BLaER1 (cell line): ENCODE measurements around the gene NEGR1.

Source experiments
- H3K27ac ChIP-seq: shearing (Covaris generic); formaldehyde crosslinking; 2 replicates; pipeline ENCODE4 v1.8.1; 2022
- H3K27me3 ChIP-seq: shearing (Covaris generic); formaldehyde crosslinking; 2 replicates; pipeline ENCODE4 v1.8.1; 2022
- H3K36me3 ChIP-seq: shearing (Covaris generic); formaldehyde crosslinking; 2 replicates; pipeline ENCODE4 v1.8.1; 2022
- H3K4me1 ChIP-seq: shearing (Covaris generic); formaldehyde crosslinking; 2 replicates; pipeline ENCODE4 v1.8.1; 2022
- H3K4me2 ChIP-seq: shearing (Covaris generic); formaldehyde crosslinking; 2 replicates; pipeline ENCODE4 v1.8.1; 2022
- H3K4me3 ChIP-seq: shearing (Covaris generic); formaldehyde crosslinking; 2 replicates; pipeline ENCODE4 v1.8.1; 2022
- H3K9ac ChIP-seq: shearing (Covaris generic); formaldehyde crosslinking; 2 replicates; pipeline ENCODE4 v1.8.1; 2022
- H3K9me3 ChIP-seq: shearing (Covaris generic); formaldehyde crosslinking; 2 replicates; pipeline ENCODE4 v1.8.1; 2022
- H4K20me1 ChIP-seq: shearing (Covaris generic); formaldehyde crosslinking; 2 replicates; pipeline ENCODE4 v1.8.1; 2022
- Cebpa-rat ChIP-seq: shearing (Covaris generic); IDR thresholded peaks from 2 replicates; pipeline ENCODE4 v1.8.1; 2022

The NEGR1 gene

GRCh38 chr1:72137656-72138055 lies 144.7 kb downstream of the NEGR1 start:
- Histone ChIP-seq H3K36me3 (no peaks in the 10 kb centered on the region), H3K9ac (no peak overlapping the region), H3K9me3 (no peaks in the 10 kb centered on the region), H3K27ac (no peak overlapping the region), H3K4me2 (no peak overlapping the region), H4K20me1 (no peaks in the 10 kb centered on the region), H3K27me3 (no peaks in the 10 kb centered on the region), H3K4me3 (no peak overlapping the region), H3K4me1 (no peaks in the 10 kb centered on the region)
- no peak for TF ChIP-seq Cebpa-rat

GRCh38 chr1:72129869-72130268 lies 152.5 kb downstream of the NEGR1 start:
- TF ChIP-seq Cebpa-rat, result no peak

GRCh38 chr1:72122099-72122880 lies 160.0 kb downstream of the NEGR1 start:
- no peak overlapping the region for H3K27ac ChIP-seq
- H3K4me1 ChIP-seq, result no peaks in the 10 kb centered on the region
- H4K20me1 ChIP-seq, result no peaks in the 10 kb centered on the region
- H3K4me2 ChIP-seq, result no peak overlapping the region
- TF ChIP-seq Cebpa-rat, result no peak
- no peaks in the 10 kb centered on the region for H3K9me3 ChIP-seq
- no peak overlapping the region for H3K9ac ChIP-seq
- H3K4me3 ChIP-seq, result no peak overlapping the region
- H3K27me3 ChIP-seq, result no peaks in the 10 kb centered on the region
- H3K36me3 ChIP-seq, result no peaks in the 10 kb centered on the region

More at GRCh38 chr1:72129869-72130268, 152.5 kb downstream of the NEGR1 start:
- Histone ChIP-seq H3K27ac (no peak overlapping the region), H3K9ac (no peak overlapping the region), H4K20me1 (no peaks in the 10 kb centered on the region), H3K9me3 (no peaks in the 10 kb centered on the region), H3K36me3 (no peaks in the 10 kb centered on the region), H3K4me2 (no peak overlapping the region), H3K4me3 (no peak overlapping the region), H3K4me1 (no peaks in the 10 kb centered on the region), H3K27me3 (no peaks in the 10 kb centered on the region)

GRCh38 chr1:72119491-72119890 lies 162.8 kb downstream of the NEGR1 start:
- Histone ChIP-seq H3K27ac (no peak overlapping the region), H4K20me1 (no peaks in the 10 kb centered on the region), H3K9me3 (no peaks in the 10 kb centered on the region), H3K4me2 (no peak overlapping the region), H3K4me3 (no peak overlapping the region), H3K36me3 (no peaks in the 10 kb centered on the region), H3K9ac (no peak overlapping the region), H3K27me3 (no peaks in the 10 kb centered on the region), H3K4me1 (no peaks in the 10 kb centered on the region)
- no peak for TF ChIP-seq Cebpa-rat

DNA sequence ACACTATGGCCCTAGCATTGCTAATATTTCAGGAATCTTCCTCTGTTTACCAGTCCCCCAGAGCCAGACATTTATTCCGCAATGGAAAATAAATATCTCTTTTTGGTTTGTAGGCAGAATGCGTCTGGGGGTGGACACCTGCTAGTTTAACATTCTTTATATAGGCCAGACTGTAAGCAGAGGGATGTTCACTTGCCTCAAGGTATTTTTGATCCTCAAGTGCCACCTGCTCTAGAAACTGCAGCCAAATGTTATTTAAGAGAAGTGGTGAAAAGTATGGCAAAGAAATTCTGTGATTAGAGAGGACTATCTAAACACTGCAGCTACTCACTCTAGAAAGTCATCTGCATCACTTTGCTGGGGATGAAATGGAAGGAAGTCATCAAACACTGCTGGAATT lies 164.7 kb downstream of the NEGR1 start:
- no peaks in the 10 kb centered on the region for H4K20me1 ChIP-seq
- no peaks in the 10 kb centered on the region for H3K36me3 ChIP-seq
- no peaks in the 10 kb centered on the region for H3K9me3 ChIP-seq
- no peak for TF ChIP-seq Cebpa-rat
- H3K27me3 ChIP-seq, result no peaks in the 10 kb centered on the region
- H3K4me3 ChIP-seq, result no peak overlapping the region
- no peak overlapping the region for H3K4me2 ChIP-seq
- H3K9ac ChIP-seq, result no peak overlapping the region
- H3K4me1 ChIP-seq, result no peaks in the 10 kb centered on the region
- no peak overlapping the region for H3K27ac ChIP-seq

GRCh38 chr1:72115290-72115689 lies 167.0 kb downstream of the NEGR1 start:
- no peaks in the 10 kb centered on the region for H4K20me1 ChIP-seq
- no peak overlapping the region for H3K4me2 ChIP-seq
- no peak for TF ChIP-seq Cebpa-rat
- no peak overlapping the region for H3K9ac ChIP-seq
- no peaks in the 10 kb centered on the region for H3K4me1 ChIP-seq
- no peaks in the 10 kb centered on the region for H3K27me3 ChIP-seq
- H3K9me3 ChIP-seq, result no peaks in the 10 kb centered on the region
- no peaks in the 10 kb centered on the region for H3K36me3 ChIP-seq
- H3K4me3 ChIP-seq, result no peak overlapping the region
- no peak overlapping the region for H3K27ac ChIP-seq

GRCh38 chr1:72111662-72112061 lies 170.7 kb downstream of the NEGR1 start:
- Histone ChIP-seq H3K4me1 (no peaks in the 10 kb centered on the region), H3K4me2 (no peak overlapping the region), H3K4me3 (no peak overlapping the region), H4K20me1 (no peaks in the 10 kb centered on the region), H3K36me3 (no peaks in the 10 kb centered on the region), H3K27ac (no peak overlapping the region), H3K9me3 (no peaks in the 10 kb centered on the region), H3K27me3 (no peaks in the 10 kb centered on the region), H3K9ac (no peak overlapping the region)
- no peak for TF ChIP-seq Cebpa-rat

DNA sequence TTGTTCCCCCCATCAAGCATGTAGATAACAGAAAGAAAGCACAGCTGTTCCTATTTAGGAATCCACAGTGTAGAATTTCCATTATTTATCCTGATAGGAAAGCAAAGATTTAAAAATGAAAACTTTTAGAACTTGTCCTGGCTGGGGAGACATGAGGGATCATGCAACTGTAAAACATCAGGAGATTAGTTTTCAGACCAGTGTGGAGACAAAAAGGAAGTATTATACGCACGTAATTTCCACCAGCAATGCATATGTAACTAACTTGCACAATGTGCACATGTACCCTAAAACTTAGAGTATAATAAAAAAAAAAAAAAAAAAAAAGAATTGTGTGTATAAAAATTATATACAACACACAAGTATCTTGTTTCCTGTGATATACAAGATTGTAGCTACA lies 172.4 kb downstream of the NEGR1 start:
- Histone ChIP-seq H3K9ac (no peak overlapping the region), H3K27ac (no peak overlapping the region), H3K4me2 (no peak overlapping the region), H4K20me1 (no peaks in the 10 kb centered on the region), H3K36me3 (no peaks in the 10 kb centered on the region), H3K4me1 (no peaks in the 10 kb centered on the region), H3K9me3 (no peaks in the 10 kb centered on the region), H3K4me3 (no peak overlapping the region), H3K27me3 (no peaks in the 10 kb centered on the region)
- no peak for TF ChIP-seq Cebpa-rat

GRCh38 chr1:72105201-72105600 lies 177.1 kb downstream of the NEGR1 start:
- Histone ChIP-seq H4K20me1 (no peaks in the 10 kb centered on the region), H3K27me3 (no peaks in the 10 kb centered on the region), H3K4me1 (peaks cover 6% of the 10 kb centered on the region; the same call in 1 of the 2 replicates), H3K4me2 (no peak overlapping the region), H3K36me3 (no peaks in the 10 kb centered on the region), H3K27ac (no peak overlapping the region), H3K4me3 (no peak overlapping the region), H3K9ac (no peak overlapping the region), H3K9me3 (no peaks in the 10 kb centered on the region)
- TF ChIP-seq Cebpa-rat, result no peak

- no peak overlapping the region for H3K4me3 ChIP-seq
- peaks cover 6% of the 10 kb centered on the region; the same call in 1 of the 2 replicates for H3K4me1 ChIP-seq
- H3K27ac ChIP-seq, result no peak overlapping the region
- no peak overlapping the region for H3K4me2 ChIP-seq
- no peaks in the 10 kb centered on the region for H3K9me3 ChIP-seq
- H3K27me3 ChIP-seq, result no peaks in the 10 kb centered on the region
- no peaks in the 10 kb centered on the region for H4K20me1 ChIP-seq
- no peak overlapping the region for H3K9ac ChIP-seq
- H3K36me3 ChIP-seq, result no peaks in the 10 kb centered on the region
- TF ChIP-seq Cebpa-rat, result no peak
These were observed 180.3 kb downstream of the NEGR1 start for GRCh38 chr1:72101840-72102632.
